HG03571 (cell line): Measurements from ENCODE around the gene CRYGB.
"Not testable (repeated sequence)": the region's sequence is repeated elsewhere in the genome, so short reads cannot be mapped to it uniquely, and the experiment has no call there.

ENCODE experiments used
- ATAC-seq: cut with Tn5 transposase; IDR thresholded peaks from one replicate; pipeline ENCODE4 v1.9.1; 2021; ENCODE audit not compliant: unreplicated experiment

The CRYGB gene

GRCh38 chr2:208150956-208151355 lies 5.0 kb upstream of the CRYGB start:
- ATAC-seq, result no peak

GRCh38 chr2:208150094-208150493 lies 4.1 kb upstream of the CRYGB start:
- no peak for ATAC-seq

GRCh38 chr2:208148803-208149202 lies 2.8 kb upstream of the CRYGB start:
- ATAC-seq, result no peak

GRCh38 chr2:208147759-208148158 lies 1.8 kb upstream of the CRYGB start:
- no peak for ATAC-seq

GRCh38 chr2:208147008-208147407 lies 1.1 kb upstream of the CRYGB start:
- ATAC-seq, result no peak

GRCh38 chr2:208142925-208143799 lies 2.8 kb downstream of the CRYGB start:
- no peak for ATAC-seq

- no peak for ATAC-seq
These were observed 3.6 kb downstream of the CRYGB start for GRCh38 chr2:208142240-208142924.

GRCh38 chr2:208139447-208139846 lies 6.5 kb downstream of the CRYGB start:
- no peak for ATAC-seq

- ATAC-seq, result not testable (repeated sequence)
These were observed 7.6 kb downstream of the CRYGB start for GRCh38 chr2:208138334-208138733.

GRCh38 chr2:208136716-208137094 lies 9.3 kb downstream of the CRYGB start:
- ATAC-seq, result no peak

GRCh38 chr2:208135794-208136715 lies 9.9 kb downstream of the CRYGB start:
- ATAC-seq, result no peak

GRCh38 chr2:208134928-208135586 lies 10.9 kb downstream of the CRYGB start:
- ATAC-seq, result no peak

GRCh38 chr2:208130712-208131110 lies 15.2 kb downstream of the CRYGB start:
- no peak for ATAC-seq

- ATAC-seq, result no peak
These were observed 15.9 kb downstream of the CRYGB start, which contains the start of gene CRYGC for GRCh38 chr2:208129744-208130711. Gene CRYGC, minus strand, starts transcription at chr2:208129828. Its CDS starts 36 bp downstream, at chr2:208129792.

GRCh38 chr2:208128136-208128535 lies 17.8 kb downstream of the CRYGB start:
- ATAC-seq, result no peak

GRCh38 chr2:208127090-208127489 lies 18.9 kb downstream of the CRYGB start:
- no peak for ATAC-seq

- ATAC-seq, result no peak
These were observed 20.7 kb downstream of the CRYGB start for GRCh38 chr2:208125251-208125650.

GRCh38 chr2:208124013-208124715 lies 21.8 kb downstream of the CRYGB start, which contains the start of gene CRYGD:
Gene CRYGD, minus strand, starts transcription at chr2:208124524. Its CDS starts 51 bp downstream, at chr2:208124473.
- ATAC-seq, result not testable (repeated sequence)

GRCh38 chr2:208122248-208122647 lies 23.7 kb downstream of the CRYGB start:
- ATAC-seq, result no peak
